GM10266 (cell line): ENCODE results near the gene PTPRM.

Experiments
- DNase-seq: peaks from one replicate; pipeline ENCODE4 v3.0.0; 2012; ENCODE audit errors: extremely low spot score
- TF ChIP-seq, protein P1 (sequence below): IDR thresholded peaks from 2 replicates; pipeline ENCODE4 v1.5.1; 2012; ENCODE audit warnings: mild to moderate bottlenecking, low read depth; ENCODE audit not compliant: control insufficient read depth, insufficient read depth; ENCODE audit errors: missing control alignments

Gene PTPRM

DNA sequence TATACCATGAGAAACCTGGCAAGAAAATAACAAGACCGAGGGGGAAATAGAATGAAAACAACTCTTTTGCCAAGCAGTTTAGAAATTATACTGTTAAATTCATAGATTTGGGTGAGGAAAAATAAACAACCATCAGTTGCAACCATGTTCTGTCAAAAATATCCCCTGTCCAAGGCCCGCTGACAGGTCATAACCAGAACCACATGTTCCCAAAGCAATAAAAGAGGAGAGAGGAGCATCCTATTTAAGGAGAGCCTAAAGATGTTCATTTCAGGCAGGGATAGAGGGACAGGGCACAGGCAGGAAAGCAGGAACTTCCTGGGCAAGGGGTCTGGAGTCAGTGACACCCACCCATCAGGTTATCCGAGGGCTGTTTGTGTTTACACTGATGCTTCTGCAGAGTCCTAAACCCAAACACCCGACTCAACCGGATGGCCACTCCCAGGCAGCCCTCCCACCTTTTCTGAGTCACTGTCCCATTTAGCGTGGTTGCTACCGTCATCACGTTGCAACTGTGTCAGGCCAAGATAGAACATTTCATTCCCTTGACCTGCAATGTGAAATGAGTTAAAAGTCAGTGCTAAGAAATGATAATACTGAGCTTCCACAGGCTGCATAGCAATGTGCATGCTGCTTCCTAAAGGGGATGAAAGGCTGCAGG, 573.9 kb downstream of the PTPRM start:
- TF ChIP-seq, protein P1, sequence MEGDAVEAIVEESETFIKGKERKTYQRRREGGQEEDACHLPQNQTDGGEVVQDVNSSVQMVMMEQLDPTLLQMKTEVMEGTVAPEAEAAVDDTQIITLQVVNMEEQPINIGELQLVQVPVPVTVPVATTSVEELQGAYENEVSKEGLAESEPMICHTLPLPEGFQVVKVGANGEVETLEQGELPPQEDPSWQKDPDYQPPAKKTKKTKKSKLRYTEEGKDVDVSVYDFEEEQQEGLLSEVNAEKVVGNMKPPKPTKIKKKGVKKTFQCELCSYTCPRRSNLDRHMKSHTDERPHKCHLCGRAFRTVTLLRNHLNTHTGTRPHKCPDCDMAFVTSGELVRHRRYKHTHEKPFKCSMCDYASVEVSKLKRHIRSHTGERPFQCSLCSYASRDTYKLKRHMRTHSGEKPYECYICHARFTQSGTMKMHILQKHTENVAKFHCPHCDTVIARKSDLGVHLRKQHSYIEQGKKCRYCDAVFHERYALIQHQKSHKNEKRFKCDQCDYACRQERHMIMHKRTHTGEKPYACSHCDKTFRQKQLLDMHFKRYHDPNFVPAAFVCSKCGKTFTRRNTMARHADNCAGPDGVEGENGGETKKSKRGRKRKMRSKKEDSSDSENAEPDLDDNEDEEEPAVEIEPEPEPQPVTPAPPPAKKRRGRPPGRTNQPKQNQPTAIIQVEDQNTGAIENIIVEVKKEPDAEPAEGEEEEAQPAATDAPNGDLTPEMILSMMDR, result no peak
- no peak for DNase-seq

DNA sequence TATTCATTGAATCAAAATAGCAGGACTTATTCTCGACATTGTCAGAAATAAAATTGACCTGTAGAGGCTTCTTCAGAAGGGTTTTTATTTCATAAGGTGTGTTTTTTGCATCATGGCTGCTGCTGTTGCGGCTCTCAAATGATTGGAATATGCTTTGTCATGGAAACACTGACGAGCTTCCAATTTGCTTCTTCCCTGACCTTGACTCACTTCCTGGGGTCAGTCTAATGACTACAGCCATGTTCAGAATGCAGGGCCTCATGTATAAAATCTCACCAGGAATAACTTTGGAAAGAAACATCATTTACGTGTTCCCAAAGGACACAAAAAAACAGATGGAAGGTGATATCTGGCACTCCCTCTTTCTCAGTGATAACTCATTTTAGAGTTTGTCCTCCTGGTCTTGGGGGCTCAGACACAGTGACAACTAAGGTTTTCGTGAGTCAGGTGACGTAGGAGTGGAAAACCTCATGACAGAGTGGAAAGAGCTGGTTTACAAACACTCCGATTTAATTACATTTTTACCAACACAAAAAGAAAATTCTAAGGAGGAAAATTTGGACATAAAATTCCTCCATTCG, 575.1 kb downstream of the PTPRM start:
- no peak for DNase-seq
- TF ChIP-seq, protein P1, result no peak

DNA sequence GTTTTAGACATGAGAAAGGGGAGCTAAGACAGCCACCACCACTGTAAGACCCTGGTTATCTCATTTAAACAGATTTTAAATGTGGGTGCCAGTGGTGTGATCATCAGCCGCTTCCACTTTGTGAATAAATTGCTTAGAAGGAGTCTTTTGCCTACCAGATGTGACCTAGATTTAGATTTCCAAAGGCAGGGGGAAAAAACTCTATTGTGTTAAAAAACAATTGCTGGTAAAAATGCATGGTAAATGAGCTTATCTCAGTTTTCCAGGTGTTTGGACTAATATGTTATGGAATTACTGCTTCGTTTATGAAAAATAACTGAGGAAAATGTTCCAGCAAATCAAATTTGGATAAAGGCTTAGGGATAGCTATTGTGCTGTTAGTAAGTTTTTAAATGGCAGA, 575.8 kb downstream of the PTPRM start:
- no peak for DNase-seq
- TF ChIP-seq, protein P1, result no peak

DNA sequence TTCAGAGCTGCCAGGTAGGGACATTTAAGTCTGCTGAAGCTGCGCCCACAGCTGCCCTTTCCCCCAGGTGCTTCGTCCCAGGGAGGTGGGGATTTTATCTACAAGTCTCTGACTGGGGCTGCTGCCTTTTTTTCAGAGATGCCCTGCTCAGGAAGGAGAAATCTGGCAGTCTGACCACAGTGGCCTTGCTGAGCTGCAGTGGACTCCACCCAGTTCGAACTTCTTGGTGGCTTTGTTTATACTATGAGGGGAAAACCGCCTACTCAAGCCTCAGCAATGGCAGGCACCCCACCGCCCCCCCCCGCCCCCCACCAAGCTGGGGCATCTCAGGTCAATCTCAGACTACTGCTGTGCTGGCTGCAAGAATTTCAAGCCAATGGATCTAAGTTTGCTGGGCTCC, 584.1 kb downstream of the PTPRM start:
- TF ChIP-seq, protein P1, result no peak
- DNase-seq, result no peak

DNA sequence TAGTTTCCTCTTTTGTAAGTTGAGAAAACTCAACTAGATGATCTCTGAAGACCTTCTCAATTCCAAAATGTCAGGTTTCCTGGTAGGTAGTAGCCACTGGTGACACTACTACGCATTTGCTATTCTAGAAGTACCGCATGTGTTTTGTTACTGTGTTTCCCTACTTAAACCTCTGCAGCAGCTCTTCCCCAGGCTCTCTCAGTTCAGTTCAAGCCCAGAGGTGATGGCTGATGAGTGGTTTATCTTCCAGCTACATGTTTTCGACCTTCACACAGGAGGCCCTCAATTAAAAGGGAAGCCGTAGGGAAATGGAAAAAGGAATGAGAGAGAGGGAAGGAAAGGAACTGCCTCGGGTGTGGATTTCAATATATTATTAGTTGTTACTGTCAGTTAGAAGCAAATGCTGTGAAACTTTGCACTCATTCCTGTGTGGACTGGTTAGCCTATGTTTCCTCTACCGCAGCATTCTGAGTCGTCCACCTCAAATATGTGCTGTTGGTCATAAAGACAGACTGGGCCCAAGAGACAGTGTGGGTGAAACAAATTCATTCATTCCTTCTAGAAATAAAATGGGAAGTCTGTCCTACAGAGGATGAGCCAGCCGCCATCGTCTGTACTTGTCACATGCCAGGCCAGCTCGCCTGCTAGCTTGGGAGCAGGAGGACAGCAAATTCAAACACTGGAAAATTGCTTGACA, 586.9 kb downstream of the PTPRM start:
- TF ChIP-seq, protein P1, result no peak
- no peak for DNase-seq

DNA sequence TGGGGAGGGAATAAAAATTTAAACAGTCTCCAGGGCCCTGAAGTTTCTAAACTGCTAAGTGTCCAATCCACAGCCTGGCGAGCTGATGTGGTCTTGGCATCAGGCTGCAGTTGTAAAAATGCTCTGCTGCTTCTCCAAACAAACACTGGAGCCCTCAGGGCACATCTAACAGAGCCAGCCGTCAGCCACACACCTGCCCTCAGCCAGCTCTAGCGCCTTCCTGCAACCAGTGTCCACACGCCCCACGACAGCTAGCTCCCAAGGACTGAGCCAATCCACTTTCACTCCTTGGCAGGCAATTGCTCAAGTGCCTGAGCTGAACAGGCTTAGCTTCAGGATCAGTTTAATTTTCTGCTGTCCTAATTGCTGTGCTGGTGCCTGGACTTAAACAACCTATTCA, 595.7 kb downstream of the PTPRM start:
- TF ChIP-seq, protein P1, result no peak
- no peak for DNase-seq
